SU-DHL-6 (cell line): ENCODE measurements around the gene LHX4.

ENCODE experiments used
- H2AFZ ChIP-seq: fragments of 200-600 bp; sonication (generic); 2 replicates; pipeline ENCODE4 v1.6.1; 2014; ENCODE audit warnings: low read depth, mild to moderate bottlenecking, moderate library complexity, mixed read lengths, antibody characterized with exemption, low read length; ENCODE audit not compliant: severe bottlenecking
- H3F3A ChIP-seq: fragments of 200-600 bp; shearing (Covaris generic); 2 replicates; pipeline ENCODE4 v1.6.0; 2016; ENCODE audit warnings: antibody characterized with exemption, mild to moderate bottlenecking; ENCODE audit not compliant: insufficient read depth
- H3K27ac ChIP-seq: fragments of 200-600 bp; sonication (generic); 2 replicates; pipeline ENCODE4 v1.5.1; 2016; ENCODE audit warnings: low read depth, mild to moderate bottlenecking, low read length, moderate library complexity, mixed read lengths
- H3K27me3 ChIP-seq: fragments of 200-600 bp; sonication (generic), shearing (Covaris generic); 2 replicates; pipeline ENCODE4 v1.6.0; 2014; ENCODE audit warnings: mild to moderate bottlenecking, low read length
- H3K36me3 ChIP-seq: fragments of 200-600 bp; sonication (generic); 2 replicates; pipeline ENCODE4 v1.6.1; 2014; ENCODE audit warnings: mild to moderate bottlenecking, low read length, mixed read lengths
- H3K4me2 ChIP-seq: fragments of 300-600, 200-600 bp; shearing (Covaris generic), sonication (generic); 2 replicates; pipeline ENCODE4 v1.6.0; 2014; ENCODE audit warnings: low read length, low read depth, mild to moderate bottlenecking; ENCODE audit not compliant: poor library complexity, severe bottlenecking
- H3K4me3 ChIP-seq: fragments of 200-600 bp; sonication (generic); 2 replicates; pipeline ENCODE4 v1.5.1; 2014; ENCODE audit warnings: antibody characterized with exemption, low read length, mild to moderate bottlenecking, mixed read lengths; ENCODE audit not compliant: insufficient read depth, poor library complexity, severe bottlenecking
- H3K79me2 ChIP-seq: fragments of 200-600 bp; sonication (generic); 2 replicates; pipeline ENCODE4 v1.6.1; 2014; ENCODE audit warnings: mild to moderate bottlenecking, low read length, moderate library complexity; ENCODE audit not compliant: insufficient read depth
- H3K9ac ChIP-seq: fragments of 200-600 bp; sonication (generic); 2 replicates; pipeline ENCODE4 v1.7.0; 2014; ENCODE audit warnings: mild to moderate bottlenecking, low read length
- H3K9me2 ChIP-seq: fragments of 200-600 bp; sonication (generic); replicated peaks from 2 replicates; pipeline ENCODE4 v1.6.1; 2014; ENCODE audit warnings: low read length; ENCODE audit not compliant: insufficient read depth
- H3K9me3 ChIP-seq: fragments of 200-600 bp; sonication (generic); 2 replicates; pipeline ENCODE4 v1.6.1; 2014; ENCODE audit warnings: low read length, mixed read lengths; ENCODE audit not compliant: insufficient read depth
- H4K20me1 ChIP-seq: fragments of 200-600 bp; sonication (generic); 2 replicates; pipeline ENCODE4 v1.6.1; 2014; ENCODE audit warnings: low read depth, mild to moderate bottlenecking, antibody characterized with exemption, low read length, moderate library complexity, mixed read lengths
- EZH2phosphoT487 ChIP-seq: fragments of 200-600 bp; sonication (generic), shearing (Covaris generic); conservative IDR thresholded peaks from 2 replicates; pipeline ENCODE4 v1.6.1; 2018; ENCODE audit warnings: mild to moderate bottlenecking, antibody characterized with exemption, low read length, moderate library complexity, mixed read lengths
- TF ChIP-seq, protein P1 (sequence below): fragments of 200-600 bp; sonication (generic); IDR thresholded peaks from one replicate; pipeline ENCODE4 v1.5.1; 2017; ENCODE audit warnings: antibody characterized with exemption, mild to moderate bottlenecking, low read length, moderate library complexity; ENCODE audit not compliant: insufficient read depth, poor library complexity, severe bottlenecking

LHX4 gene

DNA sequence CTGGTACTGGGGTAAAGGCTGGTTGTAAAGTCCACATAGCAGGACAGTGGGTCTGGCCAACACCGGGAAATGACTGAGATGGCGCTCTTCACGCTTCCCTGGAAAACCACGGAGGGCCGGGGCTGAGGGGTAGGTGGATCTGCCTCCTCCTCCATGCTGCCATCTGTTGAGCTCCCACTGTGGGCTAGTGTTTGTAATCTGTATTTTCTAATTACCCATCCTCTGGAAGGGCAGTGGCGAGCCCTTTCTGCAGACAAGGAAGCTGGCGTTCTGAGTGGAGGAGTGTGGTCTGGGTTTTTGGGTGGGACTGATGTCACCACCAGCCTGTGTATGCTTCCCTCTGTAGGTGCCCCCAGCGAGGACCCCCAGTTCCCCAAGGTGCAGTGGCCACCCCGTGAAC, 34.1 kb upstream of the LHX4 start:
- Histone ChIP-seq H3K4me3 (no peak overlapping the region), H3K4me2 (no peak overlapping the region), H3K36me3 (no peaks in the 10 kb centered on the region), H3K79me2 (no peaks in the 10 kb centered on the region), H4K20me1 (no peaks in the 10 kb centered on the region), H3K9me2 (no peaks in the 10 kb centered on the region), H3K9ac (no peak overlapping the region), H2AFZ (no peak overlapping the region), H3K9me3 (no peaks in the 10 kb centered on the region), H3F3A (no peaks in the 10 kb centered on the region), H3K27ac (no peak overlapping the region), H3K27me3 (no peaks in the 10 kb centered on the region)
- TF ChIP-seq, protein P1, sequence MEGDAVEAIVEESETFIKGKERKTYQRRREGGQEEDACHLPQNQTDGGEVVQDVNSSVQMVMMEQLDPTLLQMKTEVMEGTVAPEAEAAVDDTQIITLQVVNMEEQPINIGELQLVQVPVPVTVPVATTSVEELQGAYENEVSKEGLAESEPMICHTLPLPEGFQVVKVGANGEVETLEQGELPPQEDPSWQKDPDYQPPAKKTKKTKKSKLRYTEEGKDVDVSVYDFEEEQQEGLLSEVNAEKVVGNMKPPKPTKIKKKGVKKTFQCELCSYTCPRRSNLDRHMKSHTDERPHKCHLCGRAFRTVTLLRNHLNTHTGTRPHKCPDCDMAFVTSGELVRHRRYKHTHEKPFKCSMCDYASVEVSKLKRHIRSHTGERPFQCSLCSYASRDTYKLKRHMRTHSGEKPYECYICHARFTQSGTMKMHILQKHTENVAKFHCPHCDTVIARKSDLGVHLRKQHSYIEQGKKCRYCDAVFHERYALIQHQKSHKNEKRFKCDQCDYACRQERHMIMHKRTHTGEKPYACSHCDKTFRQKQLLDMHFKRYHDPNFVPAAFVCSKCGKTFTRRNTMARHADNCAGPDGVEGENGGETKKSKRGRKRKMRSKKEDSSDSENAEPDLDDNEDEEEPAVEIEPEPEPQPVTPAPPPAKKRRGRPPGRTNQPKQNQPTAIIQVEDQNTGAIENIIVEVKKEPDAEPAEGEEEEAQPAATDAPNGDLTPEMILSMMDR: no peak
- no peak for TF ChIP-seq EZH2phosphoT487

DNA sequence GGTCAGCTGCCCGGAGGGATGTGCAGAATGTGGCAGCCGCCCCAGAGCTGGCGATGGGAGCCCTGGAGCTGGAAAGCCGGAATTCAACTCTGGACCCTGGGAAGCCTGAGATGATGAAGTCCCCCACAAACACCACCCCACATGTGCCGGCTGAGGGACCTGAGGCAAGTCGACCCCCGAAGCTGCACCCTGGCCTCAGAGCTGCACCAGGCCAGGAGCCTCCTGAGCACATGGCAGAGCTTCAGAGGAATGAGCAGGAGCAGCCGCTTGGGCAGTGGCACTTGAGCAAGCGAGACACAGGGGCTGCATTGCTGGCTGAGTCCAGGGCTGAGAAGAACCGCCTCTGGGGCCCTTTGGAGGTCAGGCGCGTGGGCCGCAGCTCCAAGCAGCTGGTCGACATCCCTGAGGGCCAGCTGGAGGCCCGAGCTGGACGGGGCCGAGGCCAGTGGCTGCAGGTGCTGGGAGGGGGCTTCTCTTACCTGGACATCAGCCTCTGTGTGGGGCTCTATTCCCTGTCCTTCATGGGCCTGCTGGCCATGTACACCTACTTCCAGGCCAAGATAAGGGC, 33.5 kb upstream of the LHX4 start:
- no peaks in the 10 kb centered on the region for H3K36me3 ChIP-seq
- H4K20me1 ChIP-seq: no peaks in the 10 kb centered on the region
- H3K27me3 ChIP-seq: no peaks in the 10 kb centered on the region
- no peak for TF ChIP-seq EZH2phosphoT487
- TF ChIP-seq, protein P1: no peak
- H3K9ac ChIP-seq: no peak overlapping the region
- H3K4me3 ChIP-seq: no peak overlapping the region
- no peak overlapping the region for H2AFZ ChIP-seq
- H3K4me2 ChIP-seq: no peak overlapping the region
- H3K9me3 ChIP-seq: no peaks in the 10 kb centered on the region
- no peaks in the 10 kb centered on the region for H3K9me2 ChIP-seq
- no peak overlapping the region for H3K27ac ChIP-seq
- no peaks in the 10 kb centered on the region for H3K79me2 ChIP-seq
- H3F3A ChIP-seq: no peaks in the 10 kb centered on the region

DNA sequence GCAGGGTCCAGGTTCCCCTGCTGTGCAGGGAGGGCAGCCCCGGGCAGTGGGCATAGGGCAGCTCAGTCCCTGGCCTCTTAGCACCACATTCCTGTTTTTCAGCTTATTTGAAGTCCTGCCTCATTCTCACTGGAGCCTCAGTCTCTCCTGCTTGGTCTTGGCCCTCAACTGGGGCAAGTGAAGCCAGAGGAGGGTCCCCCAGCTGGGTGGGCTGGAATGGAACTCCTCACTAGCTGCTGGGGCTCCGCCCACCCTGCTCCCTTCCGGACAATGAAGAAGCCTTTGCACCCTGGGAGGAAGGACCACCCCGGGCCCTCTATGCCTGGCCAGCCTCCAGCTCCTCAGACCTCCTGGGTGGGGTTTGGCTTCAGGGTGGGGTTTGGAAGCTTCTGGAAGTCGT, 32.8 kb upstream of the LHX4 start:
- no peak overlapping the region for H3K27ac ChIP-seq
- no peak overlapping the region for H2AFZ ChIP-seq
- H3K4me2 ChIP-seq: no peak overlapping the region
- H3K9me2 ChIP-seq: no peaks in the 10 kb centered on the region
- no peaks in the 10 kb centered on the region for H4K20me1 ChIP-seq
- H3K4me3 ChIP-seq: no peak overlapping the region
- no peak overlapping the region for H3K9ac ChIP-seq
- H3K27me3 ChIP-seq: no peaks in the 10 kb centered on the region
- TF ChIP-seq, protein P1: no peak
- TF ChIP-seq EZH2phosphoT487: no peak
- no peaks in the 10 kb centered on the region for H3K9me3 ChIP-seq
- H3K79me2 ChIP-seq: no peaks in the 10 kb centered on the region
- H3K36me3 ChIP-seq: no peaks in the 10 kb centered on the region
- H3F3A ChIP-seq: no peaks in the 10 kb centered on the region
